Measurements from ENCODE around the gene ZNF318.

GRCh38 chr6:43291708-43292107, 77.7 kb downstream of the ZNF318 start:
- TF ChIP-seq CTCF (IDR thresholded peaks at IDR 0.05) = no peak
- TF ChIP-seq EZH2 (IDR thresholded peaks at IDR 0.05; ENCODE audit: borderline replicate concordance, insufficient read depth, low read depth, low read length, poor library complexity, severe bottlenecking) = no peak

All from B cell (primary cell).